Vagina (tissue), 2 donors: ENCODE data around the gene EAF1. TPM values are rescaled to one million over a fixed set of nuclear protein-coding genes. Genes with fewer than 3 reads are reported as not detected.
"Not testable (repeated sequence)": the region's sequence is repeated elsewhere in the genome, so short reads cannot be mapped to it uniquely, and the experiment has no call there.

Experiments
- DNase-seq, 2 donors: peaks; one replicate each; pipeline ENCODE4 v3.0.0-alpha.2; 2017; ENCODE audit errors: extremely low spot score in 2 of 2
- H3K27ac ChIP-seq: fragments of 200-600 bp; sonication (generic); one replicate; pipeline ENCODE4 v1.5.1; 2019
- H3K27me3 ChIP-seq: fragments of 200-600 bp; sonication (generic); one replicate; pipeline ENCODE4 v1.5.1; 2019
- H3K36me3 ChIP-seq, 2 donors: fragments of 200-600 bp; sonication (generic); one replicate each; pipeline ENCODE4 v1.5.1; 2017 to 2019
- H3K4me1 ChIP-seq: fragments of 200-600 bp; sonication (generic); one replicate; pipeline ENCODE4 v1.5.1; 2019
- H3K4me3 ChIP-seq, 2 donors: fragments of 200-600 bp; sonication (generic); 1 replicate in 1 of 2; 2 replicates in 1 of 2; pipeline ENCODE4 v1.5.1; 2016 to 2019
- H3K9me3 ChIP-seq: fragments of 200-600 bp; sonication (generic); one replicate; pipeline ENCODE4 v1.5.1; 2019
- POLR2A ChIP-seq, 2 donors: fragments of 450-650 bp; IDR thresholded peaks; one replicate each; pipeline ENCODE4 v1.6.1; 2017; ENCODE audit warnings: antibody characterized with exemption in 2 of 2, mild to moderate bottlenecking in 2 of 2, moderate library complexity in 2 of 2
- POLR2AphosphoS5 ChIP-seq, 2 donors: sonication (generic); formaldehyde crosslinking; IDR thresholded peaks; one replicate each; pipeline ENCODE4 v1.9.0; 2017; ENCODE audit warnings: antibody characterized with exemption in 2 of 2, mild to moderate bottlenecking in 2 of 2, low read depth in 1 of 2; ENCODE audit not compliant: insufficient read depth in 1 of 2
- intact Hi-C: fragments of 100-400 bp; cut with DNase I; formaldehyde crosslinking; loops from one replicate; pipeline ENCODE4 v1.15.1; 2023
- total RNA-seq: library from RNA; depleted of rRNA; stranded (reverse); fragments of >200 nt; gene quantifications from one replicate; pipeline ENCODE4 v1.2.3, GENCODE V29; 2016
- TF ChIP-seq, protein P1 (sequence below), 3 experiments: fragments of 450-650 bp in 2 of 3; fragments of 200-600 bp in 1 of 3; sonication (generic) in 1 of 3; IDR thresholded peaks; one replicate each; pipeline ENCODE4 v1.5.1; 2017 to 2019; ENCODE audit warnings: antibody characterized with exemption in 3 of 3, mild to moderate bottlenecking in 2 of 3, moderate library complexity in 2 of 3

The EAF1 gene
- total RNA-seq, 1 donor from 2014 or later = 15.7 TPM

DNA sequence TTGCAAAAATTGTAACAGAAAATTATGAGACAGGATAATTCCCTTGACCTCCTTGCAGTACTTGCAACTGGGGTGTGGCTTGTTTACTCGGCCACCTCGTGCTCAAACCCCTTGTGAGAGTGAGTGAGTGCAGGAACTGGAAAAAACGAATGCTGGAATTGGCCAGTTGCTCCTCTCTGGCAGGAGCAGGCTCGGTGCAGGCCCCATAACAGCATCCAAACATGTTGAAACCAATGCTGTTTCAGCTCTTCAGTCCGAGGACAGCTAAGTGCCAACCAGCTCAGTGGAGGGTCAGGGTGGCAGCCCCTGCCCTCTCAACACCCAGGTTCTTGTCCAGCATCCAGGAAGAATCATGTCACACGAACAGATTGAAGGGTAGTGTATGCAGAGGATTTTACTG lies 36.9 kb upstream of the EAF1 start:
- H3K36me3 ChIP-seq = no peaks in the 10 kb centered on the region
- H3K27ac ChIP-seq = peak overlapping the region; percentile 46
- no peaks in the 10 kb centered on the region for H3K4me1 ChIP-seq
- intact Hi-C loops = no loop called here
- TF ChIP-seq POLR2A (IDR thresholded peaks at IDR 0.05) (no peak), POLR2AphosphoS5 (IDR thresholded peaks at IDR 0.05; ENCODE audit: insufficient read depth in 1 of 2, low read depth in 1 of 2) (peak in 1 of 2 donors; percentile 23)
- TF ChIP-seq, protein P1, sequence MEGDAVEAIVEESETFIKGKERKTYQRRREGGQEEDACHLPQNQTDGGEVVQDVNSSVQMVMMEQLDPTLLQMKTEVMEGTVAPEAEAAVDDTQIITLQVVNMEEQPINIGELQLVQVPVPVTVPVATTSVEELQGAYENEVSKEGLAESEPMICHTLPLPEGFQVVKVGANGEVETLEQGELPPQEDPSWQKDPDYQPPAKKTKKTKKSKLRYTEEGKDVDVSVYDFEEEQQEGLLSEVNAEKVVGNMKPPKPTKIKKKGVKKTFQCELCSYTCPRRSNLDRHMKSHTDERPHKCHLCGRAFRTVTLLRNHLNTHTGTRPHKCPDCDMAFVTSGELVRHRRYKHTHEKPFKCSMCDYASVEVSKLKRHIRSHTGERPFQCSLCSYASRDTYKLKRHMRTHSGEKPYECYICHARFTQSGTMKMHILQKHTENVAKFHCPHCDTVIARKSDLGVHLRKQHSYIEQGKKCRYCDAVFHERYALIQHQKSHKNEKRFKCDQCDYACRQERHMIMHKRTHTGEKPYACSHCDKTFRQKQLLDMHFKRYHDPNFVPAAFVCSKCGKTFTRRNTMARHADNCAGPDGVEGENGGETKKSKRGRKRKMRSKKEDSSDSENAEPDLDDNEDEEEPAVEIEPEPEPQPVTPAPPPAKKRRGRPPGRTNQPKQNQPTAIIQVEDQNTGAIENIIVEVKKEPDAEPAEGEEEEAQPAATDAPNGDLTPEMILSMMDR (IDR thresholded peaks at IDR 0.05) = no peak
- no peak overlapping the region for H3K4me3 ChIP-seq
- no peaks in the 10 kb centered on the region for H3K27me3 ChIP-seq
- no peak for DNase-seq
- peaks cover 5% of the 10 kb centered on the region for H3K9me3 ChIP-seq

- no peak for DNase-seq
- Histone ChIP-seq H3K4me1 (no peaks in the 10 kb centered on the region), H3K36me3 (no peaks in the 10 kb centered on the region), H3K9me3 (peaks cover 5% of the 10 kb centered on the region), H3K4me3 (no peak overlapping the region), H3K27me3 (no peaks in the 10 kb centered on the region), H3K27ac (peak overlapping the region; percentile 46)
- TF ChIP-seq POLR2A (IDR thresholded peaks at IDR 0.05) = no peak
- intact Hi-C loops = no loop called here
Measured at GRCh38 chr3:15391007-15391406, 36.4 kb upstream of the EAF1 start.

- intact Hi-C loops, DNase-seq: not testable (repeated sequence)
Measured at GRCh38 chr3:15393252-15393651, 34.1 kb upstream of the EAF1 start.

GRCh38 chr3:15398731-15399133 lies 28.7 kb upstream of the EAF1 start:
- H3K4me1 ChIP-seq, DNase-seq, H3K9me3 ChIP-seq, H3K4me3 ChIP-seq, H3K27me3 ChIP-seq, intact Hi-C loops, H3K36me3 ChIP-seq, H3K27ac ChIP-seq: not testable (repeated sequence)
- TF ChIP-seq, protein P1 (IDR thresholded peaks at IDR 0.05) = peak in 1 of 3 experiments; percentile 29

More at GRCh38 chr3:15393252-15393651, 34.1 kb upstream of the EAF1 start:
- not testable (repeated sequence) for H3K36me3 ChIP-seq, H3K27me3 ChIP-seq, H3K9me3 ChIP-seq, H3K4me1 ChIP-seq, H3K4me3 ChIP-seq, H3K27ac ChIP-seq

GRCh38 chr3:15399970-15400369 lies 27.4 kb upstream of the EAF1 start:
- H3K36me3 ChIP-seq = peaks cover 0 to 6% of the 10 kb centered on the region in 2 donors
- H3K27me3 ChIP-seq = no peaks in the 10 kb centered on the region
- no peak for DNase-seq
- intact Hi-C loops = no loop called here
- TF ChIP-seq, protein P1 (IDR thresholded peaks at IDR 0.05) = no peak
- TF ChIP-seq POLR2AphosphoS5 (IDR thresholded peaks at IDR 0.05; ENCODE audit: insufficient read depth in 1 of 2, low read depth in 1 of 2) (no peak), POLR2A (IDR thresholded peaks at IDR 0.05) (no peak)
- H3K4me3 ChIP-seq = no peak overlapping the region
- no peaks in the 10 kb centered on the region for H3K4me1 ChIP-seq
- no peak overlapping the region for H3K27ac ChIP-seq
- no peaks in the 10 kb centered on the region for H3K9me3 ChIP-seq

- Histone ChIP-seq H3K4me1 (no peaks in the 10 kb centered on the region), H3K27me3 (no peaks in the 10 kb centered on the region), H3K4me3 (no peak overlapping the region), H3K27ac (no peak overlapping the region), H3K36me3 (peaks cover 0 to 4% of the 10 kb centered on the region in 2 donors), H3K9me3 (no peaks in the 10 kb centered on the region)
- no peak for TF ChIP-seq POLR2AphosphoS5 (IDR thresholded peaks at IDR 0.05; ENCODE audit: insufficient read depth in 1 of 2, low read depth in 1 of 2)
- TF ChIP-seq, protein P1 (IDR thresholded peaks at IDR 0.05) = no peak
- TF ChIP-seq POLR2A (IDR thresholded peaks at IDR 0.05) = no peak
- intact Hi-C loops = no loop called here
- no peak for DNase-seq
Measured at GRCh38 chr3:15401936-15402335, 25.5 kb upstream of the EAF1 start.
